ENCODE results near the gene IL1RAPL2.

IL1RAPL2 gene

GRCh38 chrX:105543283-105543682, 977.3 kb downstream of the IL1RAPL2 start:
- in situ Hi-C loops (cut with HindIII; ENCODE audit: low sequenced_read_pairs): no loop called here

- in situ Hi-C loops (cut with HindIII; ENCODE audit: low sequenced_read_pairs): no loop called here
These were observed 984.2 kb downstream of the IL1RAPL2 start for GRCh38 chrX:105550043-105550663.

- in situ Hi-C loops (cut with HindIII; ENCODE audit: low sequenced_read_pairs): no loop called here
These were observed 986.4 kb downstream of the IL1RAPL2 start for GRCh38 chrX:105552395-105552794.

GRCh38 chrX:105553118-105553517, 987.1 kb downstream of the IL1RAPL2 start:
- in situ Hi-C loops (cut with HindIII; ENCODE audit: low sequenced_read_pairs): no loop called here

- in situ Hi-C loops (cut with HindIII; ENCODE audit: low sequenced_read_pairs): no loop called here
These were observed 998.5 kb downstream of the IL1RAPL2 start for GRCh38 chrX:105564501-105564900.

GRCh38 chrX:105565856-105566255, 999.9 kb downstream of the IL1RAPL2 start:
- in situ Hi-C loops (cut with HindIII; ENCODE audit: low sequenced_read_pairs): no loop called here

GRCh38 chrX:105567082-105567481, 1001.1 kb downstream of the IL1RAPL2 start:
- in situ Hi-C loops (cut with HindIII; ENCODE audit: low sequenced_read_pairs): no loop called here

- in situ Hi-C loops (cut with HindIII; ENCODE audit: low sequenced_read_pairs): no loop called here
These were observed 1042.7 kb downstream of the IL1RAPL2 start for GRCh38 chrX:105608745-105609144.

GRCh38 chrX:105609530-105609929, 1043.5 kb downstream of the IL1RAPL2 start:
- in situ Hi-C loops (cut with HindIII; ENCODE audit: low sequenced_read_pairs): no loop called here

GRCh38 chrX:105610411-105610810, 1044.4 kb downstream of the IL1RAPL2 start:
- in situ Hi-C loops (cut with HindIII; ENCODE audit: low sequenced_read_pairs): no loop called here

- in situ Hi-C loops (cut with HindIII; ENCODE audit: low sequenced_read_pairs): no loop called here
These were observed 1052.5 kb downstream of the IL1RAPL2 start for GRCh38 chrX:105618393-105619101.

GRCh38 chrX:105634180-105634579, 1068.2 kb downstream of the IL1RAPL2 start:
- in situ Hi-C loops (cut with HindIII; ENCODE audit: low sequenced_read_pairs): no loop called here

- in situ Hi-C loops (cut with HindIII; ENCODE audit: low sequenced_read_pairs): no loop called here
These were observed 1069.8 kb downstream of the IL1RAPL2 start for GRCh38 chrX:105635794-105636193.

- in situ Hi-C loops (cut with HindIII; ENCODE audit: low sequenced_read_pairs): no loop called here
These were observed 1070.7 kb downstream of the IL1RAPL2 start for GRCh38 chrX:105636667-105637066.

GRCh38 chrX:105645667-105646357, 1079.8 kb downstream of the IL1RAPL2 start:
- in situ Hi-C loops (cut with HindIII; ENCODE audit: low sequenced_read_pairs): no loop called here

GRCh38 chrX:105646592-105647372, 1080.8 kb downstream of the IL1RAPL2 start:
- in situ Hi-C loops (cut with HindIII; ENCODE audit: low sequenced_read_pairs): no loop called here

- in situ Hi-C loops (cut with HindIII; ENCODE audit: low sequenced_read_pairs): no loop called here
These were observed 1081.8 kb downstream of the IL1RAPL2 start for GRCh38 chrX:105647749-105648148.

GRCh38 chrX:105648732-105649131, 1082.7 kb downstream of the IL1RAPL2 start:
- in situ Hi-C loops (cut with HindIII; ENCODE audit: low sequenced_read_pairs): no loop called here

- in situ Hi-C loops (cut with HindIII; ENCODE audit: low sequenced_read_pairs): no loop called here
These were observed 1084.6 kb downstream of the IL1RAPL2 start for GRCh38 chrX:105650577-105650976.

GRCh38 chrX:105650986-105651385, 1085.0 kb downstream of the IL1RAPL2 start:
- in situ Hi-C loops (cut with HindIII; ENCODE audit: low sequenced_read_pairs): no loop called here

GRCh38 chrX:105653891-105654290, 1087.9 kb downstream of the IL1RAPL2 start:
- in situ Hi-C loops (cut with HindIII; ENCODE audit: low sequenced_read_pairs): no loop called here

Measured in DLD1 (cell line).